Adipose tissue (tissue), 3 donors: ENCODE results near the gene RIMBP2. TPM values are rescaled to one million over a fixed set of nuclear protein-coding genes. Genes with fewer than 3 reads are reported as not detected.

Experiments used
- H3K27ac ChIP-seq: one replicate; pipeline ENCODE4 v1.5.1; 2013; ENCODE audit warnings: low read depth, low read length
- WGBS, 3 donors: extraction: QIAGEN DNeasy Blood & Tissue Kit; methylation state at CpG; one replicate each; pipeline ENCODE4 v1.1.7; 2013; 5-methylcytosine and 5-hydroxymethylcytosine counted together
- polyA plus RNA-seq, 3 donors: library from polyadenylated mRNA; stranded (reverse); fragments of 200-250 nt; gene quantifications; one replicate each; pipeline ENCODE4 v1.2.3, GENCODE V29; 2013
- donor health status: healthy with polysubstance abuse.
- donor health status: Bipolar disorder and iron deficiency.
- donor health status: healthy.

RIMBP2 gene
- polyA plus RNA-seq, 3 donors = 0.49 to 1.7 (median 1.1) TPM

- H3K27ac ChIP-seq = no peak overlapping the region
- WGBS, 3 donors = 76 to 81% (median 79%) methylated on average over 13 of the region's 13 CpGs
Observed at GRCh38 chr12:130375296-130376287, 340.5 kb downstream of the RIMBP2 start.

GRCh38 chr12:130374083-130374482, 342.0 kb downstream of the RIMBP2 start:
- no peak overlapping the region for H3K27ac ChIP-seq
- 80 to 94% (median 88%) methylated on average over 4 of the region's 4 CpGs for WGBS, 3 donors

GRCh38 chr12:130372936-130373335, 343.2 kb downstream of the RIMBP2 start:
- 27 to 62% (median 54%) methylated on average over 4 of the region's 4 CpGs for WGBS, 3 donors
- H3K27ac ChIP-seq = no peak overlapping the region

GRCh38 chr12:130371296-130371695, 344.8 kb downstream of the RIMBP2 start:
- 17 to 36% (median 32%) methylated on average over 5 of the region's 5 CpGs for WGBS, 3 donors
- no peak overlapping the region for H3K27ac ChIP-seq

GRCh38 chr12:130369816-130370215, 346.3 kb downstream of the RIMBP2 start:
- 78 to 83% (median 81%) methylated on average over 4 of the region's 4 CpGs for WGBS, 3 donors
- no peak overlapping the region for H3K27ac ChIP-seq

- H3K27ac ChIP-seq = no peak overlapping the region
- 87 to 92% (median 88%) methylated on average over 13 of the region's 13 CpGs for WGBS, 3 donors
Observed at GRCh38 chr12:130367523-130367922, 348.6 kb downstream of the RIMBP2 start.

GRCh38 chr12:130367003-130367402, 349.1 kb downstream of the RIMBP2 start:
- WGBS, 3 donors = 69 to 84% (median 77%) methylated on average over 2 of the region's 2 CpGs
- no peak overlapping the region for H3K27ac ChIP-seq

- H3K27ac ChIP-seq = no peak overlapping the region
- 49 to 76% (median 75%) methylated on average over 7 of the region's 7 CpGs for WGBS, 3 donors
Observed at GRCh38 chr12:130366159-130366558, 349.9 kb downstream of the RIMBP2 start.

- WGBS, 3 donors = 59 to 82% (median 80%) methylated on average over 2 of the region's 2 CpGs
- H3K27ac ChIP-seq = no peak overlapping the region
Observed at GRCh38 chr12:130364578-130364977, 351.5 kb downstream of the RIMBP2 start.

- WGBS, 3 donors = 66 to 81% (median 79%) methylated on average over 5 of the region's 5 CpGs
- no peak overlapping the region for H3K27ac ChIP-seq
Observed at GRCh38 chr12:130362060-130362459, 354.0 kb downstream of the RIMBP2 start.

- WGBS, 3 donors = 42 to 63% (median 63%) methylated on average over 14 of the region's 14 CpGs
- H3K27ac ChIP-seq = no peak overlapping the region
Observed at GRCh38 chr12:130357729-130358330, 358.3 kb downstream of the RIMBP2 start.

GRCh38 chr12:130357241-130357640, 358.9 kb downstream of the RIMBP2 start:
- 46 to 63% (median 55%) methylated on average over 8 of the region's 8 CpGs for WGBS, 3 donors

GRCh38 chr12:130356222-130356621, 359.9 kb downstream of the RIMBP2 start:
- WGBS, 3 donors = 43 to 53% (median 45%) methylated on average over 8 of the region's 8 CpGs
- no peak overlapping the region for H3K27ac ChIP-seq

More at GRCh38 chr12:130357241-130357640, 358.9 kb downstream of the RIMBP2 start:
- H3K27ac ChIP-seq = no peak overlapping the region

- 51 to 71% (median 62%) methylated on average over 7 of the region's 7 CpGs for WGBS, 3 donors
- H3K27ac ChIP-seq = no peak overlapping the region
Observed at GRCh38 chr12:130354407-130354806, 361.7 kb downstream of the RIMBP2 start.

- H3K27ac ChIP-seq = no peak overlapping the region
Observed at GRCh38 chr12:130353081-130353480, 363.0 kb downstream of the RIMBP2 start.

GRCh38 chr12:130351326-130351725, 364.8 kb downstream of the RIMBP2 start:
- WGBS, 3 donors = 63 to 86% (median 81%) methylated on average over 5 of the region's 5 CpGs

GRCh38 chr12:130350715-130351114, 365.4 kb downstream of the RIMBP2 start:
- 31 to 52% (median 40%) methylated on average over 2 of the region's 2 CpGs for WGBS, 3 donors
- H3K27ac ChIP-seq = no peak overlapping the region

More at GRCh38 chr12:130351326-130351725, 364.8 kb downstream of the RIMBP2 start:
- H3K27ac ChIP-seq = no peak overlapping the region

GRCh38 chr12:130347588-130347987, 368.5 kb downstream of the RIMBP2 start:
- H3K27ac ChIP-seq = no peak overlapping the region
- WGBS, 3 donors = 52 to 69% (median 64%) methylated on average over 7 of the region's 7 CpGs
